Activated T-helper 2 cell treated with anti-CD3 and anti-CD28 coated beads, Interferon-gamma antibody, Interleukin-2, Interleukin-4, amounts not matched to agents 10 μg/mL and 5 μg/mL and 100 μg/mL, durations not matched to agents 14 hours and 24 hours and 36 hours (primary cell): ENCODE measurements around the gene ITPR2. TPM values are rescaled to one million over a fixed set of nuclear protein-coding genes. Genes with fewer than 3 reads are reported as not detected.
"Not testable (repeated sequence)": the region's sequence is repeated elsewhere in the genome, so short reads cannot be mapped to it uniquely, and the experiment has no call there.

ENCODE experiments used
- DNase-seq: peaks from one replicate; pipeline ENCODE4 v3.0.0; 2021; ENCODE audit warnings: low spot score
- H3K27ac Mint-ChIP-seq: one replicate; pipeline ENCODE4 v1.8.0; 2021; ENCODE audit warnings: mixed read lengths
- H3K27me3 Mint-ChIP-seq: one replicate; pipeline ENCODE4 v1.8.0; 2021; ENCODE audit warnings: low read depth, mixed read lengths
- H3K36me3 Mint-ChIP-seq: one replicate; pipeline ENCODE4 v1.8.0; 2021; ENCODE audit warnings: low read depth, mixed read lengths
- H3K4me1 Mint-ChIP-seq: one replicate; pipeline ENCODE4 v1.8.0; 2021; ENCODE audit warnings: low read depth, mixed read lengths
- H3K4me3 Mint-ChIP-seq: one replicate; pipeline ENCODE4 v1.8.0; 2021; ENCODE audit warnings: low read depth, mild to moderate bottlenecking, moderate library complexity, mixed read lengths
- H3K9me3 Mint-ChIP-seq: one replicate; pipeline ENCODE4 v1.8.0; 2021; ENCODE audit warnings: mixed read lengths
- intact Hi-C: fragments of 100-400 bp; cut with micrococcal nuclease; formaldehyde crosslinking; loops from one replicate; pipeline ENCODE4 v1.15.1; 2023
- total RNA-seq: library from RNA; stranded (reverse); gene quantifications from 2 replicates; pipeline ENCODE4 v1.2.3, GENCODE V29; 2022

Gene ITPR2
- total RNA-seq, 1 donor from 2014 or later: 49.3 TPM

DNA sequence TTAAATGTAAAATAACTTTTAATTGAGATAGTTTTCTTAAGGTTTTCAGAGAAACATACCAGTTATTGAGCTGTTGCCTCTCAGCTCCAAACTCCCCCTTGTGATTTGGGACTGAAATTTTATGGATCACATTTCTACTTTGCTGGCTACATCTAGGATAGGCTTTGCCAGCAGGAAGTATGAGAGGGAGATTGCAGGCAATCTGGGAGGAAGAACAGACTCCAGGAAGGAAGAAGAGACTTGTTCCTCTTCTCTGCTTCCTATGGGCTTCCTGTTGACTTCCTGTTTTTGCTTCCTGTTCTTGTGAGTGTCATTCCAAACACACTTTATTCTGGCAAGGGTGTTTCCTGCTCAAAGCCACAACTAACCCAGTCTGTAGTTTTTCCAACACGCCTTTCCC is 312.9 kb downstream of the ITPR2 start:
- intact Hi-C loops: no loop called here
- Mint-ChIP-seq H3K36me3 (peaks cover 1% of the 10 kb centered on the region), H3K27me3 (peaks cover 2% of the 10 kb centered on the region), H3K4me1 (peaks cover 11% of the 10 kb centered on the region), H3K27ac (no peak overlapping the region), H3K4me3 (no peak overlapping the region), H3K9me3 (peaks cover 7% of the 10 kb centered on the region)
- DNase-seq: no peak

DNA sequence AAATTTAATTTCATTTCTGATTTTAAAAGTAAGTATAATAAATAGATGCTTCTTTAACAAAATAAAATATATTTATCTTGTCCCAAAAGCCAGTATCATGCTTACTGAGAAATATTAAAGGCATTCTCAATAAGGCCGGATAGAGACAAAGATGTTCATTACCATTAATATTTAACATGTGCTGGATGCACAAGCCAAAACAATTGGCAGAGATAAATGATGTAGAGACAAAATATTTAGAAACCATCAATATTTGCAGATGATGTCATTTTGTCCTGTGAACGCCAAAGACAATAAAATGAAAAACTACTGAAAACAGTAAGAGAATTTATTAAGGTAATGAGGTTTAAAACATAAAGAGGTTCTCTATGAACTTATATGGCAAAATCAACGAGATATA is 313.5 kb downstream of the ITPR2 start:
- DNase-seq: no peak
- Mint-ChIP-seq H3K27me3 (peaks cover 2% of the 10 kb centered on the region), H3K4me3 (no peak overlapping the region), H3K27ac (no peak overlapping the region), H3K9me3 (peaks cover 3% of the 10 kb centered on the region), H3K4me1 (peaks cover 11% of the 10 kb centered on the region), H3K36me3 (no peaks in the 10 kb centered on the region)
- intact Hi-C loops: no loop called here

DNA sequence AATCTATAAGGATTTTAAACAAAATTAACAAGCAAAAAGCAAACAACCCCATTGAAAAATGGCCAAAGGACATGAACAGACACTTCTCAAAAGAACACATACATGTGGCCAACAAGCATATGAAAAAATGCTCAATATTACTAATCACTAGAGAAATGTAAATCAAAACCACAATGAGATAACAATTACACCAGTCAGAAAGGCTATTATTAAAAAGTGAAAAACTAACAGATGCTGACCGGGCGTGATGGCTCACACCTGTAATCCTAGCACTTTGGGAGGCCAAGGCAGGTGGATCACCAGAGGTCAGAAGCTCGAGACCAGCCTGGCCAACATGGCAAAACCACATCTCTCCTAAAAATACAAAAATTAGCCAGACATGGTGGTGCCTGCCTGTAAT is 315.7 kb downstream of the ITPR2 start:
- DNase-seq, intact Hi-C loops, H3K4me3 Mint-ChIP-seq, H3K27ac Mint-ChIP-seq, H3K9me3 Mint-ChIP-seq, H3K27me3 Mint-ChIP-seq, H3K36me3 Mint-ChIP-seq: not testable (repeated sequence)
- peaks cover 11% of the 10 kb centered on the region for H3K4me1 Mint-ChIP-seq

DNA sequence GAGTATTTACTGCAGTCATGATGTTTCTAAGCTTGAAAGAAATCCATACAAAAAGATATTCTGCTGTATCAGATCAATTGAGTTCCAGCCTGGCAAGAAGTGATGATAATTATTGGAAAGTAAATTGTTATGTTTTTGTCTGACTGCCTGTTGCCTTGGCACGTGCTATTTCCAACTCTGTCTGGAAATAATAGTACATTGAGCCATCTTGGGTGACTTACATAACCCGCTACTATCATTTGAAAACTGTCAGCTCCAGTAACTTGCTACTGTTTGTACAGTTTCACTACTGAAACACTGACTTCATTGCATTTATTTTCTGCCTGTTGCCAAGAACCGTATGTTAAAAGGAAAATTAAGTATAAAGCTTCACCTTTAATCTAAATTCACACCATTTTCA is 318.6 kb downstream of the ITPR2 start:
- Mint-ChIP-seq H3K27ac (no peak overlapping the region), H3K4me1 (no peaks in the 10 kb centered on the region), H3K9me3 (peaks cover 3% of the 10 kb centered on the region), H3K36me3 (no peaks in the 10 kb centered on the region), H3K27me3 (peaks cover 2% of the 10 kb centered on the region), H3K4me3 (no peak overlapping the region)
- intact Hi-C loops: no loop called here
- no peak for DNase-seq

DNA sequence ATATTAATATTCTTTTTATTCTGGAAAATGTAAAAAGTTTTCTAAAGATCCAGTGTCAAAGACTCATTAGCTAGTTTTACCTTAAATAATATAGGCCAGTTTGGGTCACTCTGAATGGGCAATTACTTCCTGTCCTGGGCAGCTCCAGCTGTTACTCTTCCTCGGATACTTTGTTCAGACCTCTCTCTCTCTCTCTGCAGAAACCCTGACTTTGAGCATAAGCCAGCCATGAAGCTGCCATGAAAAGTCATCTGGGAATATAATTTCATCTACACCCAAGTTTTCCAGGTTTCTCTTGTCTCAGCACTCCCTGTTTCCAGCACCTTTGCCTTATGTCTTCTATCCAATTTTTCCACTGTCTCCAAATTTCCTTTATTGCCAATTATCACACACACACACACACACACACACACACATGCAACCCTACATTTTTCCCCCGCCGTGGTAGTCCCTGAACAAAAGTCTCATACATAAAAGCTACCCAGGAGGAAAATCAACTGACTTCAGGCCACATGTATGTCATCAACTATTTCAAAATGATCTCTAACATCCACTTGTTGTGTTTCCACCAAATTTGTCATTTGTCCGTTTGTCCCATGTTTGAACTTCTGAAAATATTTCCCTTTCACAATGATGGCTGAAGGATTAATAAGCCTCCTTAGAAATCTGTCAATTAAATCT is 319.5 kb downstream of the ITPR2 start:
- Mint-ChIP-seq H3K9me3 (peaks cover 3% of the 10 kb centered on the region), H3K4me1 (no peaks in the 10 kb centered on the region), H3K4me3 (no peak overlapping the region), H3K27me3 (peaks cover 2% of the 10 kb centered on the region), H3K36me3 (no peaks in the 10 kb centered on the region), H3K27ac (no peak overlapping the region)
- no peak for DNase-seq
- intact Hi-C loops: no loop called here

DNA sequence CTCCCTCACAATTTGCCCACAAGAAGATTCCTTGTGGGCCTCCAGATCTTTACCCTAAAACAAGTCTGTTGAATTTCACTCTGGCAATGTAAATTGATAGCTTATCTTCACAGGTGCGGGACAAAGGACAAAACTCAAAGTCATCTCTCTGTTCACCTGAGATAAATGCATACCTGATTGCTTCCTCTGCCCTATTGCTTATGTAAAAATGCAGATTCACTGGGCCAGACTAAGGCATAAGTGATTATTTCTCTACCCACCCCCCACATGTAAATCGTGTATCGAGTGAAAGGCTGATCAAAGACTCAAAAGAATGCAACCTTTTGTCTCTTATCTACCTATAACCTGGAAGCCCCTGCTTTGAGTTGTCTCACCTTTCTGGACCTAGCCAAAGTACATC is 320.8 kb downstream of the ITPR2 start:
- Mint-ChIP-seq H3K4me1 (no peaks in the 10 kb centered on the region), H3K36me3 (no peaks in the 10 kb centered on the region), H3K27me3 (peaks cover 2% of the 10 kb centered on the region), H3K4me3 (no peak overlapping the region), H3K27ac (no peak overlapping the region), H3K9me3 (no peaks in the 10 kb centered on the region)
- no peak for DNase-seq
- intact Hi-C loops: no loop called here

DNA sequence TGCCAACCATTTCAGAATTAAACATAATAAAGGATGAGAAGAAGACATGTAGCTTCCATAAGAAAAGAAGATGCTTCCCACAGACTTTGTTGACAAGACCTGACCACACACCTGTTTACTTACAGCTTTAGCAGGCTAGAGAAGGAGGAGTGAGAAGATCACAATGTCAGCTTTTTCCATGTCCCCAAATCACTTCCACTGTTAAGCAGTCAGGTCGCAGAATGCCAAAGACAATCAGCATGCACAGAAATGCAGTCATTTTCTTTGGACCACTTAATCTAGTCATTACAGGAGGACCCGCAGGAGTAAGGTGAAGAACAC is 322.7 kb downstream of the ITPR2 start:
- DNase-seq: no peak
- H3K27ac Mint-ChIP-seq: no peak overlapping the region
- no peaks in the 10 kb centered on the region for H3K4me1 Mint-ChIP-seq
- intact Hi-C loops: no loop called here
- H3K27me3 Mint-ChIP-seq: no peaks in the 10 kb centered on the region
- H3K36me3 Mint-ChIP-seq: peaks cover 2% of the 10 kb centered on the region
- no peaks in the 10 kb centered on the region for H3K9me3 Mint-ChIP-seq
- H3K4me3 Mint-ChIP-seq: no peak overlapping the region

DNA sequence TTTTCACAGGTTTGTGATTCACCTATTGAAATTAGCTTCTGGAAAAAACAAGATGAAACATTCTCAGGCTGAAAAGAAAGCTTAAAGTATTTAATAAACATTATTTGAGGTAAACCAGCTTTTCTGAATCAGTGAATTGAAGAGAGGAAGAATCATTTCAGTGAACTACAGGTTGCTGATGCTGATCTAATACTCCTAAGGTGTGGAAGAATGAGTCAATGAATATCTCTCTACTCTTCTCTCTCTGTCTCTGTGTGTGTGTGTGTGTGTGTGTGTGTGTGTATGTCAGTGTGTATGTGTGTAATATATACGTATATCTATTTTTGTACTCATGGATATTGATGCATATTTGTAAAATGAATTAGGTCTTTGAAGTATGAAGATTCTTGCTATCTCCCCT is 325.4 kb downstream of the ITPR2 start:
- Mint-ChIP-seq H3K27ac (no peak overlapping the region), H3K27me3 (no peaks in the 10 kb centered on the region), H3K4me3 (no peak overlapping the region), H3K9me3 (no peaks in the 10 kb centered on the region), H3K36me3 (peaks cover 3% of the 10 kb centered on the region), H3K4me1 (no peaks in the 10 kb centered on the region)
- DNase-seq: no peak
- intact Hi-C loops: no loop called here

DNA sequence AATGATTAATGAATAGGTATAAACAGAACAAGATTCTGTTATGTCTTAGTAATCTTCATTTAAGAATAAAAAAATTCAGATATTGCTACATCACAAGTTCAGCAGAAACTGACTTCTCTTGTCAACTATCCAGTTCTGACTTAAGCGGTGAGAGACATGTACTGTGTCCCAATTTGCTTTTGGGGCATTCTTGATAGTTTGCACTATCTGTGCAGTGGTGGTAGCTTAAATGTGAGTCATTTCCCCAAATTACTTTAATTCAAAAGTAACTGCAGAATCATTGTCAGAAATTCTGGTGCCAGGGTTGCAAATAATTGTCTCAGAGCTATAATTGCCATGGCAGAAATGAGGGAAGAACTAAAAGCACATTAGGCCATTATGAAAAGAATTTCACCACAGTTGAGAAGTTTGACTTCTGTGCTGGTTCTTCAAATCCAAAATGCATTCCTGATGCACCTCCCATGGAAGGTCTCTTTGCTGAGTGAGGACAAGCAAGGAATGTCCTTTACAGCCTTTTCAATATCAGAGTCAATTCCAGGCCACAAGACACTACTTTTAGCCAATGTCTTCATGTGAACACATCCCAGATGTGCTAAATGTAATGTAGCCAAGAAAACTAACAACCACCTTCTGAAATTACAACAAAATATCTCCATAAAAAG is 332.9 kb downstream of the ITPR2 start:
- no peaks in the 10 kb centered on the region for H3K9me3 Mint-ChIP-seq
- no peaks in the 10 kb centered on the region for H3K27me3 Mint-ChIP-seq
- H3K4me3 Mint-ChIP-seq: no peak overlapping the region
- H3K27ac Mint-ChIP-seq: no peak overlapping the region
- no peaks in the 10 kb centered on the region for H3K36me3 Mint-ChIP-seq
- H3K4me1 Mint-ChIP-seq: no peaks in the 10 kb centered on the region
- DNase-seq: no peak
- intact Hi-C loops: no loop called here

DNA sequence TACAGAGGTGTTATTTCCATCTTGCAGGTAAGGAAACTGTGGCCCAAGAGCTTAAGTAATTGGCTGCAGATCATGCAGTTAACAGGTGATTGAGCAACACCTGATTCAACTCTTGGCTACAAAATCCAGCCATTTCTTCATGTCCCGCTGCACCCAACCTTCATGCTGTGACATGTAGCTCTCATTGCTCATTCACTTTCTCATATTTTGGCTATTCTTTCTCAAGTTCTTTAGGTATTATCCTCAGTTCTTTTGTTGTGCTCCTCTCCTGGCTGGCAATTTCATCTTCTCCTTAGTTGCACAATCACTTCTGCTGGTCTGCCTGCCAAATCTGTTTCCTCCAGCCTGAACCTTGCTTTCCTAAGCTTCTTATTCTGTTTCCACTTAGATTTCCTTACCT is 336.8 kb downstream of the ITPR2 start:
- Mint-ChIP-seq H3K27ac (no peak overlapping the region), H3K4me3 (no peak overlapping the region), H3K4me1 (no peaks in the 10 kb centered on the region), H3K27me3 (no peaks in the 10 kb centered on the region), H3K9me3 (no peaks in the 10 kb centered on the region), H3K36me3 (peaks cover 13% of the 10 kb centered on the region)
- intact Hi-C loops: no loop called here
- DNase-seq: no peak

DNA sequence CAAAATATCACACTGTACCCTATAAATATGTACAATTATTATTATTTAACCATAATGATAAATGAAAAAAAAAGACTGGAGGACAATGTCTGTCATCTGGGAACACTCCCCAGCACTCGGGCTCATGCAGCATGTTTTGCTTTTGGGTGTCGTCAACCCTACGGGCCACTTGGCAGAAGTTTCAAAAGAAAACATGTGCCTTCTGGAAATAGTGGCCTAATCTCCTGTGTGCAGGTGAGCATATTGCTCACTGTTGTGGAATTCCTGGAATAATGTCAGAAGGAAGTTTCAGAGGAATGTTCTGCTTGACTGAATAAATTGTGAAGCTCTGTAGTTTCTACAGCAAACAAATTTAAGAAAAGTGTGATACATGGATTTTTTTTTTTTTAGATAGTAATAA is 339.3 kb downstream of the ITPR2 start:
- no peak for DNase-seq
- Mint-ChIP-seq H3K27ac (no peak overlapping the region), H3K27me3 (no peaks in the 10 kb centered on the region), H3K4me3 (no peak overlapping the region), H3K4me1 (no peaks in the 10 kb centered on the region), H3K9me3 (no peaks in the 10 kb centered on the region), H3K36me3 (peaks cover 25% of the 10 kb centered on the region)
- intact Hi-C loops: no loop called here

DNA sequence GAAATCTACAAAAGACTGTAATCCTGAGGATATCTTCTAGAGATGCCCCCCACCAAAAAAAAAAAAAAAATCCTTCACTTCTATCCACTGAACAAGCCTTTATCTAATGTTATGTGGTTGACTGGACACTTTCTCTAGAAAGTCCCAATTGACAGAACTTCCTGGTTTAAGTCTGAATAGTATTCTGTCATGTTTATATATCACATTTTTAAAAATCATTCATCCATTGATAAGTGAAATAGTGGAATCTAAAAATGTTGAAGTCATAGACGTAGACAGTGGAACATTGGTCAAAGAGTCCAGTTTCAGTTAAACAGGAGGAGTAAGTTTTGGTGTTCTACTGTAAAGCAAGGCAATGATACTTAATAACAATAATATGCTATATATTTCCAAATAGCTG is 340.6 kb downstream of the ITPR2 start:
- intact Hi-C loops: no loop called here
- Mint-ChIP-seq H3K36me3 (peaks cover 25% of the 10 kb centered on the region), H3K27me3 (no peaks in the 10 kb centered on the region), H3K9me3 (no peaks in the 10 kb centered on the region), H3K4me3 (no peak overlapping the region), H3K4me1 (no peaks in the 10 kb centered on the region), H3K27ac (no peak overlapping the region)
- no peak for DNase-seq

DNA sequence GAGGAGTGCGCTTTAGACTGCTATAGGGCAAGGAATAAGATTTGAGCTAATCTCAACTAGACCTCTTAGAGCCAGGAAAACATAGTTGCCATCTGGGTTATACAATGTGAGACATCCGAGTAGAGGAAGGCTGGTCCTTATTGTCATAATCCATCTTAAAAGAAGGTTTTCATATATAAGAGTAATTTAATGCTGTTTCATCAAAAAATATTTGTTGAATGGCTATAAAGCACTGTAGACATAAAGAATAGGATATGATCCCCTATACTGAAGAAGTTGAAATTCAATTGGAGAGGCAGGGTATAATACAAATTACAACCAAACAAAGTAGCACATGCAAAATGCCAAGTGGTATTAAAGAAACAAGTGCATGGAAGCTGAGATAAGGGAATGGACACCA is 343.1 kb downstream of the ITPR2 start:
- no peak overlapping the region for H3K4me3 Mint-ChIP-seq
- H3K27ac Mint-ChIP-seq: no peak overlapping the region
- peaks cover 34% of the 10 kb centered on the region for H3K36me3 Mint-ChIP-seq
- no peaks in the 10 kb centered on the region for H3K4me1 Mint-ChIP-seq
- DNase-seq: no peak
- intact Hi-C loops: no loop called here
- no peaks in the 10 kb centered on the region for H3K9me3 Mint-ChIP-seq
- no peaks in the 10 kb centered on the region for H3K27me3 Mint-ChIP-seq

DNA sequence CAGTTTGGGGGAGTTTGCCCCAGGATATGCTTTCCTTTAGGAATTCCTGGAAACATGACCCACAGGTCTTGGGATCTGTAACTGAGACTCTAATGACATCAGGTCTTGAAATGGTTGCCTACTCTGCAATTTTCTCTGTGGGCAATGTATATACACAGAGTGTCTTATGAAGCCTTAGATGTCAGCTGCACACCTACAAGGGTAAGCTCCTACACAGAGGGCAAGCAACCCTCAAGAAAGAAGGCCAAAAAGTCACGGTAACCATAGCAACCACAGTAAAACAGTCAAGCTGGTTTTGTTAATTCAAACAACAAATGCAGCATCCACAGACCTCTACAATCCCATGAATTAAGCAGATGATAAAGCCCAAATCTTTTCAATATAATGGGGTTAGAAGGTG is 344.6 kb downstream of the ITPR2 start:
- Mint-ChIP-seq H3K27ac (no peak overlapping the region), H3K9me3 (no peaks in the 10 kb centered on the region), H3K4me3 (no peak overlapping the region), H3K36me3 (peaks cover 33% of the 10 kb centered on the region), H3K27me3 (no peaks in the 10 kb centered on the region), H3K4me1 (no peaks in the 10 kb centered on the region)
- DNase-seq: no peak
- intact Hi-C loops: no loop called here
